ENCODE data around the gene NEDD4L.

Gene NEDD4L

DNA sequence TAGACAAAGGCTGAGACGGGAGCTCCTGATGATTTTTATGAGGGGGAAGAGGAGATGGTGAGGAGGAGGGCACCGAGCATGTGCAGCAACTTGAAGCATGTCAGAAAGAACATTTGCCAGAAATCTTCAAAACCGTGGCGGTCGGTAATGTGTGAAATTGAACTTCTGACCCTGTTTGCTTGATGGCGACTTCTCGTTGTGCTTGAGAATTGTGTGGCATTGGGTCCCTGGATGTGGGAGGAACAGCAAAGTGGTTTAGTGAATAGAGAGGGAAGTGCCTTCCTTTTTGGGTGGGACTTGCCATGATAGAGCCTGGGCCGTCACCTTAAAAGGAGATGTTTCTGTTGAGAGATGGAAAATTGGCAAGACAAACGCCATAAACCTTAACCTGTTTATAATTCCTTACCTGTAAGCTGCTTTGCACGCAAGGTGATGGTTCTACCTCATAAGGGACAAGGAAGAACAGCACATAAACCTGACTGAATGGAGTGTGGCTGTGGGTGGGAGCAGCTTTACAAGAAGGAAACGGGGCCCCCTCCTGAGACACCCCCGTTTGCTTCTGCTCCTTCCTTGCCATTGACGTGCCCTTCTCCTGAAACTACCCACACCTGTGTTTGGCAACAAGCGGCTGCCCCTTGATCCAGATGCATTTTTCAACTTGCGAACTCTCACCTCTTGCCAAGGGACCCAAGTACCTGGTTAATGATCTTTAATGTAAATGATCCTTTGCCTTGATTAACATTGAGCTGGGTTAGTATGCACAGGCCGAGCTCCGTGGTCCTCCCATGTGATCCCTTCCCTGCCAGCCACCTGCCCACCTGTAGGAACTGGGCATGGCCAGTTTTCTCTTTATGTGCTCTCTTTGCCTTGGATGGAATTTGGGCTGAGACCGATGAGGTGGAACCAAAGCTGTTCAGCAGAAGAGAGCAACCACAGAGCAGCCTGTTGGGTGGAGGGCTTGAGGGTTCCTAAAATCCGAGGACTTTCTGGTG is 153.2 kb downstream of the NEDD4L start:
- ATAC-seq: no peak
- TF ChIP-seq ARNTL (CRISPR knock-in tag; IDR thresholded peaks at IDR 0.05; ENCODE audit: borderline replicate concordance, low read depth) (no peak), PPARA (CRISPR knock-in tag; IDR thresholded peaks at IDR 0.05; ENCODE audit: borderline replicate concordance) (no peak), RARB (CRISPR knock-in tag; IDR thresholded peaks at IDR 0.05) (no peak), ESRRG (CRISPR knock-in tag; IDR thresholded peaks at IDR 0.05) (no peak), ISL1 (CRISPR knock-in tag; IDR thresholded peaks at IDR 0.05) (no peak), ZNF70 (CRISPR knock-in tag; IDR thresholded peaks at IDR 0.05) (no peak)
- TF ChIP-seq, protein P1, sequence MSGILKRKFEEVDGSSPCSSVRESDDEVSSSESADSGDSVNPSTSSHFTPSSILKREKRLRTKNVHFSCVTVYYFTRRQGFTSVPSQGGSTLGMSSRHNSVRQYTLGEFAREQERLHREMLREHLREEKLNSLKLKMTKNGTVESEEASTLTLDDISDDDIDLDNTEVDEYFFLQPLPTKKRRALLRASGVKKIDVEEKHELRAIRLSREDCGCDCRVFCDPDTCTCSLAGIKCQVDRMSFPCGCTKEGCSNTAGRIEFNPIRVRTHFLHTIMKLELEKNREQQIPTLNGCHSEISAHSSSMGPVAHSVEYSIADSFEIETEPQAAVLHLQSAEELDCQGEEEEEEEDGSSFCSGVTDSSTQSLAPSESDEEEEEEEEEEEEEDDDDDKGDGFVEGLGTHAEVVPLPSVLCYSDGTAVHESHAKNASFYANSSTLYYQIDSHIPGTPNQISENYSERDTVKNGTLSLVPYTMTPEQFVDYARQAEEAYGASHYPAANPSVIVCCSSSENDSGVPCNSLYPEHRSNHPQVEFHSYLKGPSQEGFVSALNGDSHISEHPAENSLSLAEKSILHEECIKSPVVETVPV (CRISPR knock-in tag; IDR thresholded peaks at IDR 0.05): no peak
- TF ChIP-seq, protein P2, sequence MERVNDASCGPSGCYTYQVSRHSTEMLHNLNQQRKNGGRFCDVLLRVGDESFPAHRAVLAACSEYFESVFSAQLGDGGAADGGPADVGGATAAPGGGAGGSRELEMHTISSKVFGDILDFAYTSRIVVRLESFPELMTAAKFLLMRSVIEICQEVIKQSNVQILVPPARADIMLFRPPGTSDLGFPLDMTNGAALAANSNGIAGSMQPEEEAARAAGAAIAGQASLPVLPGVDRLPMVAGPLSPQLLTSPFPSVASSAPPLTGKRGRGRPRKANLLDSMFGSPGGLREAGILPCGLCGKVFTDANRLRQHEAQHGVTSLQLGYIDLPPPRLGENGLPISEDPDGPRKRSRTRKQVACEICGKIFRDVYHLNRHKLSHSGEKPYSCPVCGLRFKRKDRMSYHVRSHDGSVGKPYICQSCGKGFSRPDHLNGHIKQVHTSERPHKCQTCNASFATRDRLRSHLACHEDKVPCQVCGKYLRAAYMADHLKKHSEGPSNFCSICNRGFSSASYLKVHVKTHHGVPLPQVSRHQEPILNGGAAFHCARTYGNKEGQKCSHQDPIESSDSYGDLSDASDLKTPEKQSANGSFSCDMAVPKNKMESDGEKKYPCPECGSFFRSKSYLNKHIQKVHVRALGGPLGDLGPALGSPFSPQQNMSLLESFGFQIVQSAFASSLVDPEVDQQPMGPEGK (CRISPR knock-in tag; IDR thresholded peaks at IDR 0.05; ENCODE audit: borderline replicate concordance): no peak
- TF ChIP-seq, protein P3, sequence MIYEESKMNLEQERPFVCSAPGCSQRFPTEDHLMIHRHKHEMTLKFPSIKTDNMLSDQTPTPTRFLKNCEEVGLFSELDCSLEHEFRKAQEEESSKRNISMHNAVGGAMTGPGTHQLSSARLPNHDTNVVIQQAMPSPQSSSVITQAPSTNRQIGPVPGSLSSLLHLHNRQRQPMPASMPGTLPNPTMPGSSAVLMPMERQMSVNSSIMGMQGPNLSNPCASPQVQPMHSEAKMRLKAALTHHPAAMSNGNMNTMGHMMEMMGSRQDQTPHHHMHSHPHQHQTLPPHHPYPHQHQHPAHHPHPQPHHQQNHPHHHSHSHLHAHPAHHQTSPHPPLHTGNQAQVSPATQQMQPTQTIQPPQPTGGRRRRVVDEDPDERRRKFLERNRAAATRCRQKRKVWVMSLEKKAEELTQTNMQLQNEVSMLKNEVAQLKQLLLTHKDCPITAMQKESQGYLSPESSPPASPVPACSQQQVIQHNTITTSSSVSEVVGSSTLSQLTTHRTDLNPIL (CRISPR knock-in tag; IDR thresholded peaks at IDR 0.05; ENCODE audit: low read depth): no peak
- TF ChIP-seq, protein P4, sequence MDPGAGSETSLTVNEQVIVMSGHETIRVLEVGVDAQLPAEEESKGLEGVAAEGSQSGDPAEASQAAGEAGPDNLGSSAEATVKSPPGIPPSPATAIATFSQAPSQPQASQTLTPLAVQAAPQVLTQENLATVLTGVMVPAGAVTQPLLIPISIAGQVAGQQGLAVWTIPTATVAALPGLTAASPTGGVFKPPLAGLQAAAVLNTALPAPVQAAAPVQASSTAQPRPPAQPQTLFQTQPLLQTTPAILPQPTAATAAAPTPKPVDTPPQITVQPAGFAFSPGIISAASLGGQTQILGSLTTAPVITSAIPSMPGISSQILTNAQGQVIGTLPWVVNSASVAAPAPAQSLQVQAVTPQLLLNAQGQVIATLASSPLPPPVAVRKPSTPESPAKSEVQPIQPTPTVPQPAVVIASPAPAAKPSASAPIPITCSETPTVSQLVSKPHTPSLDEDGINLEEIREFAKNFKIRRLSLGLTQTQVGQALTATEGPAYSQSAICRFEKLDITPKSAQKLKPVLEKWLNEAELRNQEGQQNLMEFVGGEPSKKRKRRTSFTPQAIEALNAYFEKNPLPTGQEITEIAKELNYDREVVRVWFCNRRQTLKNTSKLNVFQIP (CRISPR knock-in tag; IDR thresholded peaks at IDR 0.05; ENCODE audit: borderline replicate concordance, low read depth): no peak

DNA sequence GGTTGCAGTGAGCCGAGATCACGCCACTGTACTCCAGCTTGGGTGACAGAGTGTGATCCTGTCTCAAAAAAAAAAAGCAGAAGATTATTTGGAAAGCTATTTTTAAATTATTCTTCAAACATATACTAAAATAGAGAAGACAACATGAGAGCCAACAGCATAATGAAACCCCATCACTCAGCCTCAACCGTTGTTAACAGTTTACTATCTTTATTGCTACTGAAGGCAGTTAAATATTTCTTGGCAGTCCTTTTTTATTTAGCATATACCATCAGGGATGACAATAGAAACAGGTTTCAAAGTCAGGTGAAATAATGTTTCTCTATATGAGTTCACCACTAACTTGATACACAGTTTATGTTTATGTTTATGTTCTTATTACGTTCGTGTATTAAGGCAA is 157.2 kb downstream of the NEDD4L start:
- ATAC-seq: no peak
- TF ChIP-seq ZC3H10 (CRISPR knock-in tag; IDR thresholded peaks at IDR 0.05): no peak
- TF ChIP-seq, protein P4 (CRISPR knock-in tag; IDR thresholded peaks at IDR 0.05; ENCODE audit: borderline replicate concordance, low read depth): no peak
- TF ChIP-seq ZFP30 (CRISPR knock-in tag; IDR thresholded peaks at IDR 0.05): no peak
- no peak for TF ChIP-seq ZNF565 (CRISPR knock-in tag; conservative IDR thresholded peaks at IDR 0.05; ENCODE audit: low read depth)
- no peak for TF ChIP-seq ZNF70 (CRISPR knock-in tag; IDR thresholded peaks at IDR 0.05)
- no peak for TF ChIP-seq ZFP3 (CRISPR knock-in tag; IDR thresholded peaks at IDR 0.05)
- TF ChIP-seq ARNTL (CRISPR knock-in tag; IDR thresholded peaks at IDR 0.05; ENCODE audit: borderline replicate concordance, low read depth): no peak
- no peak for TF ChIP-seq ZNF8 (CRISPR knock-in tag; IDR thresholded peaks at IDR 0.05)
- TF ChIP-seq, protein P3 (CRISPR knock-in tag; IDR thresholded peaks at IDR 0.05; ENCODE audit: low read depth): no peak
- no peak for TF ChIP-seq TOX (CRISPR knock-in tag; IDR thresholded peaks at IDR 0.05; ENCODE audit: borderline replicate concordance)
- TF ChIP-seq CSDC2 (CRISPR knock-in tag; IDR thresholded peaks at IDR 0.05): no peak
- TF ChIP-seq BACH2 (CRISPR knock-in tag; IDR thresholded peaks at IDR 0.05; ENCODE audit: borderline replicate concordance): no peak
